OCI-M1 (cell line): ENCODE data around the gene SEPTIN11.
"Not testable (repeated sequence)": the region's sequence is repeated elsewhere in the genome, so short reads cannot be mapped to it uniquely, and the experiment has no call there.

Experiments
- DNase-seq: peaks from one replicate; lab custom pipeline; 2025; lab: John Stamatoyannopoulos, UW

The SEPTIN11 gene

DNA sequence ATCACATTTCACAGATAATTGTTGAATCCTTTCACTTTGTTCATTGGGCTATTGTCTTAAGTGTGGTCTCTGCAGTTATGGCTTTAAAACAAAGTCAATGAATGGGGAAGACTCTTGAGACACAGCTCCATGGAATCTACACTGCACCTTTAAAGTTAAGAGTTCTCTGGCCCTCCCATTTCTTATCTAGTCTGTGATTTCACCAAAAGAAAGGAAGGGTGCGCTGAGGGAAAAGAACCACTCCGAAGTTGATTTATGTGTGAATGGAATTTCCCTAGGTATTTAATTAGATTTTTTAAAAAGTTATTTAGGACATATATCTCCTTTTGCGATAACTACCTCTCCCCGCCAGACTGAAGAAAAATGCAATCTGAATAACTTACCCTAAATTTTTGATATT, 2.5 kb downstream of the SEPTIN11 start:
- DNase-seq: peak; percentile 55

DNA sequence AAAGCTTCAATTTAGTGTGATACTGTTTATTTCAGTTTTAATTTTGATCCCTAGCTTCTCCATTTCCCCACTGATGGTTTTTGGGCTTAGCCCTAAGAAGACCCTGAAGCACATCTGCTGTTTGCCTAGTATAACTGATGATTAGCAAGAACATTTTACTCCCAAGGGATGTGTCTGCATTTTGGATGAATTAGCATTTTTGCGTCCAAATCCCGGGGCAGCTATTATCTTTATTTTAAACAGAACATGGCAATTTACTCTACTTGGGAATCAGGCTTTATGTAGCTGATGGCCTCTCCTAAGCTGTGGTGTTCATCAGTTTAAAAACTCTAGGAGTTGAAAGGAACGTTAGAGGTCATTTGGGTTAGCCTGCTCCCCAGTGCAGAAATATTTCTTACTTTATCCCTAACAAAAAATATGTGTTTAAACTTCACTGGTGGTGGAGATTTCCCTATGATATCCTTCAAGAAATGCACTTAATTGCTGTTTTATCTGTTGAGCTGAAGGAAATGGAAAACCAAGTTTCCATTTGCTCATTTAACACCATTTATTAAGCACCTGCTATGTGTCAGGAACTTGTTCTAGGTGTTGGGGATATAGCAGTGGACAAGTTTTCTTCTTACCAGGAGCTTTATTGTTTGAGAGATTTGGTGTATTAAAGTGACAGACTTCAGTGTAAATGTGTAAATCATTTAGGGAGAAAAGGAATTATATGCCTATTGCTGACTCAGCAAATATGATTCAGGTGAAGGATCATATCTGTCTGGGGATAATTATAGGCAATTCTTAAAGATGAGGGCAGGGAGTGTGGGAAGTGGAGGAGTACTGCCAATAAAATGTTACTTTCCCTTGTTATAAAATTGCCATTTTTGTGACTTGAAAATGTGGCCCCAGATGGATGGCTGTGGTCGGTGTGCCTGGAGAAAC, 3.4 kb downstream of the SEPTIN11 start:
- DNase-seq: no peak

DNA sequence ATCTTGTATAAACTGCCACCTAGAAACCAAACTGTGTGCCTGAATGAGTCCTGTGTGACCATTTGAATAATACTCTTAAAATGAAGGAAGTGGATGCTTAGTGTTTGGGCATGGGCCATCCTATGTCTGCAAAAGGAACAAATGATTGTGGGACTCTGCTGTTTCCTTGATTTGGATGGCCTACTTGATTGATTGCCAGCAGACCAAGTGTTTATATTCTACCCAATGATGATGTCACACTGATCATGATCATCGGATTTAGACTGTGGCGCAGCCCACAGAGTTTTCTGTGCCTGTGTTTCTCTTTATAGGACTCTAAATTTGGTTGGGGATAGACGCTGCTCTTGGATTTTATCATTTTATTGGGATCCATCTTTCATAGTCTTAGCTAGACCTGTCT, 4.4 kb downstream of the SEPTIN11 start:
- no peak for DNase-seq

DNA sequence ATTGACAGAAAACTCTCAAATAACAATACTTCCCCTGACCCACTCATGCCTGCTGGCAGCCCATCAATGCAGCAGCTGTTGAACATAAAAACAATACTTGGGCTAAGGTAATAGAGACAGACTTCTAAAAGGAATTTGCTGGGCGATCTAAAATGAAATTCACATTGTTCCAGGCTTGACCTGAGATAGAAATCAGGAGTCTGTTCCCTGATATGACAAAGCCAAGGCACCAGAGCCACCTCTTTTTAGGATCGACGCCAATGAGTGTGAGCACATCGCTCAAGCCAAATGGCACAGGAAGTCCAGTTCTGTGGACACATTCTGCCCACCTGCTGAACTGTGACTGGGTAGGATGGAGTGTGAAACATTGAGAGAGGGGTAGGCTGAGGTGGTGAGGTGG, 4.9 kb downstream of the SEPTIN11 start:
- DNase-seq: no peak

DNA sequence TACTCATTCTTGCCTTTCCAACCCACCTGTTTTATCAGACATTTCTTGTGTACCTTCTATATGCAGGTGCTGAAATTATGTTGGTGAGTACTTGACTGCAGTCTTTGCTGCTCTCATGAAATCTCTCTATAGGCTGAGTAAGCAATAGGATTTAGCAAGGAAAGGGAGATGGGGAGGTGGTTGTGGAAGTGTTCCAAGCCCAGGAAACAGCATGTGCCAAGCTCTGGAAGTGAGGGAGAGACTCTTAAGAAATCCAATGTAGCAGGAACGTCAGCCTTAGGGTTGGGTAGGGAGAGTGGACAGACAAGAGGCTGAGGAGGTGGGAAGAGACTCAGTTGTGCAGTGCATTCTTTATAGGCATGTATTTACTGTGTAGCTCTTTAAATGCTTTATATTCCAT, 5.6 kb downstream of the SEPTIN11 start:
- DNase-seq: no peak

DNA sequence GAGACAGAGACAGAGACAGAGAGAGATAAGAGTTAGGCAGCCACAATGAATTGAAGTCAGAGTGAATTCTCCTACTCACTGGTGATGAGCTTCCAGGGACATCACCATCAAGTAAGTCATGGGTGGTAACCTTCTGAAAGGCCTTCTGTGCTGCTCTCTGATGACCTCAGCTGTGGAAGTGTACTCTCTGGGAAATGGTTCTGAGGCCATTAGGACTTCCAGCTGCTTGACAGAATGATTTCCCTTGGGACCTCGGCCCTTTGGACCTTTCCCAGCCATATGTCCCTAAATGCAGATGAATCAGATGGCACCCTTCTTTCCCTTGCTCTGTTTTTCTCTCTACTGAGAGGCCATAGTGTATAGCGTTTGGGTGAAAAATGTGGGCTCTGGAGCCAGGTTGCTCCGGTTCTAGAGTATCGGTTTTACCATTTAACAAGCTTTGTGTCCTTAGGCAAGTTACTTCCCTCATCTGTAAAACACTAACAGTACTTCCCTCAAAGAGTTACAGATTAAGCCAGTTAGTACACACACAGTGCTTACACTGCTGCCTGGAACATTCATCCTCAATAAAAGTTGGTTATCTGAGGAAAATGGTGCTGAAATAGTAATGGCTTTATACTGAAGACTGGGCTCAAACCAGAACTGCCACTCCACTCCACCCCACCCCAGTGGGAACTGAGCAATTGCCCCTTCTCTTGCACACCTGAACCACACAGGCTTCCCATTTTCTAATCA, 7.6 kb downstream of the SEPTIN11 start:
- no peak for DNase-seq

DNA sequence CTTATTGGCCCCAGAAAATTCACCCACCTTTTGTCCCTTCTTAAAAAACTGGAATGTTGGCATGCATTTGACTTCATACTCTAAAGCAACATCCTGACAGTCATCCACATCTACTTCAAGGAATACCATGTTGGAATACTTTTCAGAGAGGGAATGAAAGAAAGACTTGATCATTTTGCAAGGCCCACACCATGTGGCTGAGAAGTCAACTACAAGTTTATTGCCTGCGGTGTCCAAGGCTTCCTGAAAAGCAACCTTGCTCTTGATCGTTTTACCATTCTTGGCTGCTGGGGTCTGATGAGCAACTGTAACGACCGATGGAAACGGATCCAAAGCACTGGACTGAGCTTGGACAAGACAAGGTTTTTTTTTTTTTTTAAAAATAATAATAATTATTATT, 9.3 kb downstream of the SEPTIN11 start:
- DNase-seq: no peak

DNA sequence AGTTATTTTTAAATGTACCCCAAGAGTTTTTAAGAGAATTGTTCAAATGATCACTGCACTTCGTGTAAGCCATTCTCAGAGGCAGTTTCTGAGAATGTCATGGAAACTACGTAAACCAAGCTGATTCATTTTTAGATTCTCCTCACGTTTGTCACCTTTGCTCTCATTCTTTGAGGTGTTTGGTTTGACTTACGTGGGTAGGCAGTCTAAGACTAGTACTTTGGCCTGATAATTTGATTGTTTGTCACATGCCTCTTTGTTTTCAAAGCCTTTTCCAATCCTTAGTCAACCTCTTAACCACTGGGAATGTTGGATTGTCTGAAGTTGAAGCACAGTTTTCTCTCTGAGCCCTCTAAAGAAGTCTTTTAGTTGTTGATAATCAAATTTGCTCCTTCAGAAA, 10.5 kb downstream of the SEPTIN11 start:
- no peak for DNase-seq

DNA sequence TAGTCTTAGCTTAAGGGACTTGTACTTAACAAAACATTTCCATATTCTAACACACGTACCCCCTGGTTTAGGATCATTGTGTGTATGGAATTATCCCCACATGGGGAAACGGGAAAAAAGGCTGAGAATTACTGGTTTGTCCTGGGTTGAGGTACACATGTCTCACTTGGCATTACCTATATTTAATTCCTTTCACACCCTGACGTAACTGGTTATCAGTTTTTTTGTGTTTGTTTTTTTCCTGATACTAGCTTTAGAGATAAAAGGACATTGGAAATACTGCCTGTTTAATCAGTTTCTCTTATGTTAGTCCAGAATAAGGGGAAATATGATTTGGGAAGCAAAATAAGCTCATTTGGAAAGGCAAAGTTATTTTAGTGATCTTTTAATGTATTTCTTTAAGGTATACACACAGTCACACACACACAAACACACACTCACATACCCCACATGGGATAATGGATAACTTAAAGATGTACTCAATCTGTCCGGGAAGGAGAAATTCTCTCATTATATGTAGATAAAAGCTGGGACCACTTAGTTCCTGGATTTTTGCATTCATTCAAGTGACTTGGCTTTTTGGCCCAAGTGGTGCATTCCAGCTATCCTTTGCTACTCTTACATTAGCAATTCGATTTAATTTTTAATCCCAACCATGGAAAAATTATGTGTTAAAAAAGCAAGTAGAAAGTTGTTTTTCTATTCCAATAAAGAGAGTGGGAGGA, 13.0 kb downstream of the SEPTIN11 start:
- no peak for DNase-seq

DNA sequence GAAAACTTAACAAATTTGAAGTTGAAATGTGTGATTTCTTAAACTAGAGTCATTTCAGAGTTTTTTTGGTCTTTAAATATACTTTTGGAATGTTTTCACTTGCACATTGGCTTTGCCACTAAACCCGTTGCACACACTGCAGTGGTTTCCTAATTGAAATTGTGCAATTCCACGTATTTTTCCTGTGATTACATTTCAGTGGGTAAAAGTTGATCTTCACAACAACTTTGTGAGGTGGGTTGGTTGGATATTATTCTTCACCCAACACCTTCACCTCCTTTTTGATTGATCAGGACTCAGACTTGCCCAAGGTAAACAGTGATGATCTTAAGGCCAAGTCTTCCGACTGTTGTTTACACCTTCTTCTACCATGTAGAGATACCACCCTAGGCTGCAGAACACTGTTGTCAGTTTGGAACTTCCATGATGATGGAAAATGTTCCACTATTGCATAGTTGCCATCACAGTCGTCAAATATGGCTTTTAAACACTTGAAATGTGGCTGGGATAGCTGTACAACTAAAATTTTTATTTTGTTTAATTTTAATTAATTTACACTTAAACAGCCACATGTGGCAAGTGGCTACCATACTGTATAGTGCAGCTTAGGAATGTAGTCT, 13.7 kb downstream of the SEPTIN11 start:
- no peak for DNase-seq

DNA sequence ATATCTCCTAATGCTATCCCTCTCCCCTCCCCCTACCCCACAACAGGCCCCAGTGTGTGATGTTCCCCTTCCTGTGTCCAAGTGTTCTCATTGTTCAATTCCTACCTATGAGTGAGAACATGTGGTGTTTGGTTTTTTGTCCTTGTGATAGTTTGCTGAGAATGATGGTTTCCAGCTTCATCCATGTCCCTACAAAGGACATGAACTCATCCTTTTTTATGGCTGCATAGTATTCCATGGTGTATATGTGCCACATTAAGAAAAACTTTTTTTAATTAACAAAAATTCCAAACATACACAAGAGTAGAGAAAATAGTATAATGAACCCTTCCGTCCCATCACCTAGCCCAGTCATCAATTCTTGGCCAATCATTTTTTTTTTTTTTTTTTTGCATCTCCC, 14.4 kb downstream of the SEPTIN11 start:
- DNase-seq: not testable (repeated sequence)

DNA sequence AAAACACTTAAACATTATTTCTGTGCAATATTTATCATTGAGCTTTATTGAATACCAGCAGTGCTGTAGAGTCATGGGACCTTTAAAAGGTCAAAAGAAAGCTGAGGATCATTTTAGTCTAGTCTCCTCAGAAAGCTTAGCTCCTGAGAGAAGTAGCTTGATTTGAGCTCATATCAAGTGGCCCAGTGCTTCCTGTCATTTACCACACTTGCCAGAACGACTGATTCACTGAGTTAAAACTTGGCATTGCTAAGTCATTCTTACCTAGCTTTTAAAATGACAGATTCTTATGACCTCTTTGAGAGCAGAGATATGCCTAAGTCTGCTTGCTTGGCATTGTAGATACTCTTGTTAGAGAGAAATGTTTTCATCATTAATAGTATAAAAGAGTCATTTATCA, 15.2 kb downstream of the SEPTIN11 start:
- DNase-seq: no peak

DNA sequence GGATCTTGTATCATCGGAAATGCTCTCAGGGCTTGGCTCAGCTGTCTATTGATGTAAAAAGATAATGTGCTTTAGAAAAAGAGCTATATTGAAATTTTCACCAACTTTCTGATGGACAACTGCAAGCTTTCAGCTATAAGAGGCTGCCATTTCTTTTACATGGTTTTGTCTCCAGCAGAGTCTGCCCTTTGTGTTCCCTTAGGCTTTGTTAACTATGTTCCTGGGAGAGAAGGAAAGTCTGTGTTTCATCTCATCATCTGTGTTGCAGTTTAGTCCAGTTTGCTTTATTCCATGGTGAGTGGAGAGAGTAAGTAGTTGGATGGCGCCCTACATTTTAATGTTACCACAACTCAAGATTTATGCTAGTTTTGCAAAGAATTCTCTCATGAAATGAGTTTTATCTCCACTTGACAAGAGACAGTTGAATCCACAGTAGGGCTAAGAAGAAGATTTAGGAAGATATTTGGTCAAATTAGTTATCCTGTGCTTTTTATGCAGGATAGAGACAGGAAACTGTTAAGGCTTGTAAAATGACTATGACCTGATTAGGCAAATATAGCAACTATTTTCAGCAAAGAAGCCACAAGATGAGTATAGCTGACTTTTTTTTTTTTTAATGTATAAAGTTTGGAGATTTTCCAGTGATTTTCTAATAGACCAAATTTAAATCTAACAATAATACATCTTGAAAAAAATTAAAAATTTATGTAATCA, 16.5 kb downstream of the SEPTIN11 start:
- DNase-seq: no peak

DNA sequence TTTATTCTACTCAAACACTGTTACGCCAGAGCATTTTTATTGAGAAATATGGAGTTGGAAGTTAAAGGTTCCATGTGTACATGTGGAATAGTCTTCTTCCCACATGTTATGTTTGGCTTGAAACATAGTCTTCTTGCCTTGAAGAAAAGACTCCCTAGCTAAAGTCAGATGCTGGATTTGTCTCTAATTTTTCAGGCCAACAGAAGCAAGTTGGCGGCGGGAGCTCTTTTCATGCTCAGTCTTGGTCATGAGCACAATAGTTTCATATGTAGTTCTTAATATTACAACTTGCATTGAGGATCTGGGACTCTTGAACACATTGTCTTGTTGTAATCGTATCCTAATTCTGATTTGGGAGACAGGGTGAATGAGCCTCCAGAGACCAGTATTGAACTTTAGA, 19.4 kb downstream of the SEPTIN11 start:
- DNase-seq: no peak

DNA sequence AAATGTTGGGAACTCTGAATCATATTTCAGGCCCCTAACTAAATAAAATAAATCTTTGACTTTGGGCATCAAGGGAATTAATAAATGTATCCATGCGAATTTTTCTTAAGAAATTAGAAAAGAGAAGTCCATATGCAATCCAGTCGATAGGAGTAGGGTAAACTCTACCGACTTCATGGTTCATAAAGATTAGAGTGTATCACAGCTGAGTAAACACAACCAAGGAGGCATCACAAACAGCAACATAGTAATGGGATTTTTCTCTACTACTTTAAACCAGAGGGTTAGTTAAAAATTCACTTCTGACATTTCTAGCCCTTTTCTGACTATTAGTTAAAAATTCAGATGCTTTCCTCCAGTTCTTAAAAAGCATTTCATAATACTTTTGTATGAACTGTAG, 19.9 kb downstream of the SEPTIN11 start:
- DNase-seq: no peak

DNA sequence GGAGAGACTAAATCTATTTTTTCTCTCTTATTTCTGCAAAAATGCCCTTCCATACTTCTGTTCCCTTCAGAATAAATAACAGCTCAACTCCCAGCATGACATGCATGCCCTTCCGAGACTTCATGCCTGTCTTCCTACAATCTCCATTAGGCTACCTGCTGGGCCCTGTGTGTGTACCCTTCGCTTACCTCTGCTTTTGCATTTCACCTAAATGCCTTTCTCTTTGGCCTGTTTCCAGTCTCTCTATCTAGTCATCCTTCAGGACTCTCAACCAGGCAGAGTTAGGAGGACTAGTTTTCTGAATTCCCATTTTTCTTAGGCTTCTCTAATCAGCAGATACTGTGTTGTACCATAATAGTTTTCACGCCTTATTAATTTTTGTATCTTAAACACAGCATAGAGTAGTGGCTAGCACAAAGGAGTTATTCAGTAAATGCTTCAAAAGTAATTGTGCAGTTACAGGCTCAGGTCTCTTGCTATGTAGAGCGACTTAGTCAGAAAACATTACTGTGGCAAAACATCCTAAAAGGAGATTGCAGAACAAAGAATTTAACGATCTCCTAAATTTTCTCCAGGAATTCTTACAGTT, 20.5 kb downstream of the SEPTIN11 start:
- no peak for DNase-seq

DNA sequence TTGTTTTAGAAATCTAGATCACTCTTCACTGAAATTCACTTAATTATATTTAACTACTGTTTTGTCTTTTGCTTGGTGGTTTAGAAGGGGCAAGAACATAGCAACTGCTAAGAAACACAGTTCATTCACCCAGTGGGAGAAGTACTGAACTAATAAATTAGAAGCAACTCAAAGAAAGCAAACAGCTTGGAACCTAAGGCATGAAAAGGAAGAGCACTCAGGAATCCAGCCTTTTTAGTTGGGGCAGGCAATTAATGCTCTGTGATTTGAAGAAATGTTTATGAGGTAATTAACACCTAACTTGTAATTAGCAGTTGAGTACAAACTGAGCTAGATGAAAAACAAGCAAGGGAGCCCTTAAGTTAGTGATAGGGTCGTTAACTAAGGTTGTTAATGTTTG, 22.8 kb downstream of the SEPTIN11 start:
- no peak for DNase-seq

DNA sequence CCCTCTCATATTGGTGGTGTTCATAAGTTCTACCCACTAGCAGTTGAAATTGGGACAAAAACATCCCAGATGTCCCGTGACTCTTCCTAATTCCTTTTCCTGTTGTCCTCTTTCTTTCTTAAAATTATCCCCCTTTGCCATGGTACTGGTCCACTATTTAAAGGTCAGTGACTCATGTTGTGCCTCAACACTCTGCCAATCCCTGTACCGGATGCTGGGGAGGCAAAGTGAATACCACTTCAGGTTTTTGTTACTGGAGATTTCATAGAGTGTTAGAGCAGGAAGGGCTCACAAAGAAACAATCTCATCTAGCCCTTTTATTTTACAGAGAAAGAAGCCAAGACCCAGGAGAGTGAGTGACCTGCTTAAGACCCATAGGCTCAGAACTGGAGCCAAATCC, 24.6 kb downstream of the SEPTIN11 start:
- DNase-seq: no peak

DNA sequence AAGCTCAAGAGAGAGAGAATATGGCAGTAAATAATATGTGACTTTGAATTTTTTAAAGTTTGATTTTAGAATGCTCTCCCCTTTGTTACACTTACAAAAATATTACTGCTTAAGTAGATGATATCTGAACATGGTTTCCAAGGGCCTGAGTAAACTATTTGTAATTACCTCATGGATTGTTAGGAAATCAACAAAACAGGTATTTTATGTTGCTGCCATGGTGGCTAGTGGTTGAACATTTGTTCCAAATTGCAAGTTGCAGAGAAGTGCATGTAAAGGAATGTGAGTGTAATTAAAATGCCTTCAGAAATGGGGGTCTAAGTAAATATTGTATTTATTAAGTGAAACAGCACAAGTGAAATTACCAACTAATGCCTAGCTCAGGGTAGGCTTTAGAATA, 27.6 kb downstream of the SEPTIN11 start:
- DNase-seq: no peak

DNA sequence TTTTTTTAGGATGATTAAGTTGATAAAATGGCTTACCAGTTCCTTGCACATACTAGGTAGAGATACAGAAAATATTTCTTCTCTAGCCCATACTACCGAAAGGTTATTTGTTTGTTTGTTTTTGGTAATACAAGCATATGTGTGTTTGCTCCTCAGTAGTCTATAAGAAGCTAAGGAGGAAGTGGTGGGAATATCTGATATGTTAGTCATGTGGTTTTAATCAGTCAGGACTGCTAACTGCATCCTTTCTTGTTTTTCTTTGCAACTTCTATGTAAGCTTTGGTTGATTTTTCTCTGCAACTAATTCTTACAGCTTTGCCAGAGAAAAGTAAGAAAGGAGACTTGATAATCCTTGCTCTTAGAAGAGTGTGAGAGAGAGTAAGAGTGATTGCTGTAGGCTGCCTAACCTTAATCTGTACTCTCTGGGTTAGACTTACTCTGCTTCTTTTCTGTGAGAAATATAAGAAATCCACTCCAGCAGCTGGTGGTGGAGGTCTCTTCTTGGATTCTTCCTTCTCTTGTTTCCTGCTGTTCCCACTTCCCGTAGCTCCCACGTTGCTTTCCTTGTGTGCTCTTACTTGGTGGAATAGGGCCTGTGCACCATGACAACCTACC, 28.3 kb downstream of the SEPTIN11 start:
- peak; percentile 80 for DNase-seq

DNA sequence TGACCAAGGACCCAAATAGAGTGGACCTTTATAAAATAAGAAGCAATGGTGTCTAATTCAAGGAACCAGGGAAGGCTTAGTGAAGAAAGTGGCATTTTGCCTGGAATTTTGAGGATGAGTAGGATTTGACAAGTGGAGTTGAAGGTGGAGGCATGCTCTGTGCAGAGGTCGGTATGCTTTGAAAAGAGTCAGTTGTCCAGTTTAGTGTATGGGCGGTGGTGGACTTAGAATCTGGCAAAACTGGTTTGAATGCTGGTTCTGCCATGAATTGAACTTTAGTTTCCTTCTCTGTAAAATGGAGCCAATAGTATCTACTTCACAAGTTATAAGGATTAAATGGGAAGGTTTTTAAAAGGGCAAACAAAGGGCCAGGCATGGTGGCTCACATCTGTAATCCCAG, 29.7 kb downstream of the SEPTIN11 start:
- no peak for DNase-seq
